ENCODE results near the gene SLC29A3. TPM values are rescaled to one million over a fixed set of nuclear protein-coding genes. Genes with fewer than 3 reads are reported as not detected.
A peak's percentile ranks its signal among the peaks of the same experiment; 100 is the strongest.

The SLC29A3 gene
- total and polyA plus RNA-seq, 2 experiments from 2014 or later = 10.3 to 12.3 TPM

- no peak for TF ChIP-seq NANOG (IDR thresholded peaks at IDR 0.05; ENCODE audit: borderline replicate concordance)
These were observed 2.3 kb downstream of the SLC29A3 start (continued) for GRCh38 chr10:71321386-71321785.

GRCh38 chr10:71323407-71323806, 4.3 kb downstream of the SLC29A3 start:
- peaks cover 10% of the 10 kb centered on the region for H3K4me1 Mint-ChIP-seq

GRCh38 chr10:71324743-71325142, 5.7 kb downstream of the SLC29A3 start:
- Mint-ChIP-seq H3K4me1 (peaks cover 9% of the 10 kb centered on the region), H3K4me3 (no peak overlapping the region), H3K36me3 (ENCODE audit: low read depth) (peaks cover 32% of the 10 kb centered on the region), H3K27me3 (ENCODE audit: insufficient read depth, low read depth, poor library complexity) (peaks cover 1% of the 10 kb centered on the region), H3K27ac (no peak overlapping the region), H3K9me3 (no peaks in the 10 kb centered on the region)
- no peak for ATAC-seq
- peaks cover 5% of the 10 kb centered on the region for H3K4me1 ChIP-seq (ENCODE audit: insufficient read depth)
- no peak overlapping the region for H3K27ac ChIP-seq (ENCODE audit: low read depth)
- H3K79me2 ChIP-seq (replicated peaks; ENCODE audit: insufficient read depth) = no peaks in the 10 kb centered on the region
- H3K36me3 ChIP-seq (ENCODE audit: insufficient read depth) = no peaks in the 10 kb centered on the region; the same call in 1 of the 2 replicates
- no peaks in the 10 kb centered on the region for H3K9me2 ChIP-seq (ENCODE audit: insufficient read depth)
- no peak overlapping the region for H3K4me3 ChIP-seq
- no peak for DNase-seq (ENCODE audit: low spot score)
- no peak overlapping the region for H2AFZ ChIP-seq
- no peak overlapping the region for H3K4me2 ChIP-seq
- H3K27me3 ChIP-seq (ENCODE audit: insufficient read depth) = no peaks in the 10 kb centered on the region
- no peaks in the 10 kb centered on the region for H4K20me1 ChIP-seq (replicated peaks; ENCODE audit: insufficient read depth)
- no peaks in the 10 kb centered on the region for H3F3A ChIP-seq (replicated peaks; ENCODE audit: low read depth)
- TF ChIP-seq ZNF114 (CRISPR knock-in tag; IDR thresholded peaks at IDR 0.05) (no peak), CTCF (conservative IDR thresholded peaks at IDR 0.05; ENCODE audit: low read depth in 2 of 2) (no peak), ZNF462 (CRISPR knock-in tag; IDR thresholded peaks at IDR 0.05) (no peak), STAT1 (IDR thresholded peaks at IDR 0.05; ENCODE audit: unreplicated experiment) (no peak), EZH2phosphoT487 (IDR thresholded peaks at IDR 0.05; ENCODE audit: unreplicated experiment) (no peak), POLR2AphosphoS5 (IDR thresholded peaks at IDR 0.05; ENCODE audit: low read depth) (no peak)

More at GRCh38 chr10:71323407-71323806, 4.3 kb downstream of the SLC29A3 start:
- Histone ChIP-seq H3K9me2 (ENCODE audit: insufficient read depth) (no peaks in the 10 kb centered on the region), H3K4me3 (no peak overlapping the region), H4K20me1 (replicated peaks; ENCODE audit: insufficient read depth) (no peaks in the 10 kb centered on the region), H3F3A (replicated peaks; ENCODE audit: low read depth) (no peaks in the 10 kb centered on the region), H3K36me3 (ENCODE audit: insufficient read depth) (no peaks in the 10 kb centered on the region; the same call in 1 of the 2 replicates), H3K27me3 (ENCODE audit: insufficient read depth) (no peaks in the 10 kb centered on the region), H3K27ac (ENCODE audit: low read depth) (no peak overlapping the region), H3K4me1 (ENCODE audit: insufficient read depth) (peaks cover 5% of the 10 kb centered on the region), H3K4me2 (no peak overlapping the region), H2AFZ (no peak overlapping the region), H3K79me2 (replicated peaks; ENCODE audit: insufficient read depth) (no peaks in the 10 kb centered on the region)
- DNase-seq (ENCODE audit: low spot score) = peak; percentile 54
- Mint-ChIP-seq H3K36me3 (ENCODE audit: low read depth) (peaks cover 29% of the 10 kb centered on the region), H3K9me3 (no peaks in the 10 kb centered on the region), H3K27ac (no peak overlapping the region), H3K4me3 (no peak overlapping the region), H3K27me3 (ENCODE audit: insufficient read depth, low read depth, poor library complexity) (peaks cover 5% of the 10 kb centered on the region)
- ATAC-seq = no peak
- TF ChIP-seq ETS1 (IDR thresholded peaks at IDR 0.05) = 0 out of 2 replicates have a peak, but pooled peaks have one; percentile 33
- TF ChIP-seq ZNF114 (CRISPR knock-in tag; IDR thresholded peaks at IDR 0.05) = no peak
- TF ChIP-seq ZNF331 (CRISPR knock-in tag; IDR thresholded peaks at IDR 0.05; ENCODE audit: low read depth) = no peak

Measured in GM23338 (cell line).